ENCODE results near the gene CAP2. TPM values are rescaled to one million over a fixed set of nuclear protein-coding genes. Genes with fewer than 3 reads are reported as not detected.

Gene CAP2
- total RNA-seq, 4 donors from 2014 or later = 1.4 to 2.9 (median 2.2) TPM

DNA sequence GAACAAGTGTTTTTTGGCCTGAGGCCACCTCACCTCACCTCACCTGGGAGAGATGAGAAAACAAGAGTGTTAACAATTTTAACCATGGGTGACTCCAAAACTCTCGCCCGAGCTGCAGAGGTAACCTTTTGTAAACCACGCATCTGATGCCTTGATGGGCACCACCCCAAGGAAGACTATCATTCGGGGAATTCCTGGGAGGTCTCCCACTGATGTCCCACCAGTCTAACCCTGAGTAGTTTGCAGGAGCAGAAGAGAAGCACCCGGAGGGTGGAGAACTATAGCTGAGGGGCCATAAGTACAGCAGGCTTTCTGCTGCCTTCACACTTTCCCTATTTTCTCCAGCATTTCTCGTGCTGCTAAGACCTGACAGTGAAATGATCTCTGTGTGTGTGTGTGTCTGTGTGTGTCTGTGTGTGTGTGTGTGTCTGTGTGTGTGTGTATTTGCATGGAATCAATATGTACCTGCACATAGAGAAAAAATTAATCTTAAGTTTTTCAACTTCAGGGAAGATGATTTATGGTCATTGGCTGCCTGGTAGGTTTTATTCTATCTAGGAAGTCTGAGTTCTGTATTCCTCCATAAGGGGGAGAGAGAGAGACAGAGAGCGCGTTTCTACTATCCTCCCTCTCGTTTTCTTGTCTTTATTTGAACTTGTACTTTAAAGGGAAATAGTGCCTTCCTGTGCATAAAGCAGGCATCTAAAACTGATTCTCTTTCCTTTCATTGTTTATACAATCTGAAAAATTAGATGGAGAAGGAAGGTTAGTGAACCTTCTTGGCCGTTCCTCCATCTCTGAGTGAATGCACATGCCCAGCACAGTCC lies 75.8 kb downstream of the CAP2 start:
- DNase-seq (ENCODE audit: low spot score in 2 of 2) = no peak
- WGBS = 71% methylated on average over 10 of the region's 10 CpGs
- H3K27me3 ChIP-seq = no peaks in the 10 kb centered on the region
- H3K27ac ChIP-seq = no peak overlapping the region
- H3K36me3 ChIP-seq = no peaks in the 10 kb centered on the region
- peaks cover 21% of the 10 kb centered on the region for H3K4me1 ChIP-seq
- no peak overlapping the region for H3K4me3 ChIP-seq
- TF ChIP-seq POLR2A (IDR thresholded peaks at IDR 0.05) (no peak), POLR2AphosphoS5 (IDR thresholded peaks at IDR 0.05) (no peak), EP300 (IDR thresholded peaks at IDR 0.05) (no peak)
- TF ChIP-seq, protein P1, sequence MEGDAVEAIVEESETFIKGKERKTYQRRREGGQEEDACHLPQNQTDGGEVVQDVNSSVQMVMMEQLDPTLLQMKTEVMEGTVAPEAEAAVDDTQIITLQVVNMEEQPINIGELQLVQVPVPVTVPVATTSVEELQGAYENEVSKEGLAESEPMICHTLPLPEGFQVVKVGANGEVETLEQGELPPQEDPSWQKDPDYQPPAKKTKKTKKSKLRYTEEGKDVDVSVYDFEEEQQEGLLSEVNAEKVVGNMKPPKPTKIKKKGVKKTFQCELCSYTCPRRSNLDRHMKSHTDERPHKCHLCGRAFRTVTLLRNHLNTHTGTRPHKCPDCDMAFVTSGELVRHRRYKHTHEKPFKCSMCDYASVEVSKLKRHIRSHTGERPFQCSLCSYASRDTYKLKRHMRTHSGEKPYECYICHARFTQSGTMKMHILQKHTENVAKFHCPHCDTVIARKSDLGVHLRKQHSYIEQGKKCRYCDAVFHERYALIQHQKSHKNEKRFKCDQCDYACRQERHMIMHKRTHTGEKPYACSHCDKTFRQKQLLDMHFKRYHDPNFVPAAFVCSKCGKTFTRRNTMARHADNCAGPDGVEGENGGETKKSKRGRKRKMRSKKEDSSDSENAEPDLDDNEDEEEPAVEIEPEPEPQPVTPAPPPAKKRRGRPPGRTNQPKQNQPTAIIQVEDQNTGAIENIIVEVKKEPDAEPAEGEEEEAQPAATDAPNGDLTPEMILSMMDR (IDR thresholded peaks at IDR 0.05) = peak in 1 of 2 donors; percentile 13
- no peaks in the 10 kb centered on the region for H3K9me3 ChIP-seq

DNA sequence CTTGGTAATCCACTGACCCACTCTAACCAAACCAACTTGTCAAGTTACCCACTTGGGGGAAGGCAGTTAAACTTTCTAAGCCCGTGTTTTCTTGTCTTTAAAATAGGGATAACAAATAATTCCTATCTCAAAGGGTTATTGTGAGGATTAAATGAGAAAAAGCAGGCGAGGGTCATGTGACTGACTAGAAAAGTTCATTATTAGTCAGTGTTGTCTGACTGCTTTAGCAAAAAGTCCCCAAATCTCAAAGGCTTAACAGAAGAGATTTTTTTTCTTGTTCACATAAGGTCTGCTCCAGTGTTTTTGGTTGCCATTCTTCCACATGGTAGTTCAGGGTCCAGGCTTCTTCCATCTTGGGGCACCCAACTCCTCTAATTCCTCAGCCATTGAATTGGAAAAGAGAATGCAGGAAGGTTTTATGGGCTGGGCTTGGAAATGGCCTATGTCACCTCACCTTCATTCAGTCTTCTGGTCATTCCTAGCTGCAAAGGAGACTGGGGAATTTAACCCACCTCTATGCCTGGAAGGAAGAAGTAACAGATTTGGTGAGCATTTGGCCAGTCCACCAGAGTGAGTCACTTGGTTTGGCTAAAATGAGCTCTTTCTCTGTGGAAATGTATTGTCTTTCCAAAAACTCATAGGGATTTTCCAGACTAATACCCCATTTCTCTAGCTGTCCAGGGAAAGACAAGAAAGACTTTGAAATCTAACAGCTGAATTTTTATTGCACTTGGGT lies 77.0 kb downstream of the CAP2 start:
- no peaks in the 10 kb centered on the region for H3K36me3 ChIP-seq
- no peaks in the 10 kb centered on the region for H3K9me3 ChIP-seq
- WGBS = 72% methylated on average over 2 of the region's 2 CpGs
- H3K4me1 ChIP-seq = peaks cover 21% of the 10 kb centered on the region
- no peak for DNase-seq (ENCODE audit: low spot score in 2 of 2)
- no peak overlapping the region for H3K27ac ChIP-seq
- H3K4me3 ChIP-seq = no peak overlapping the region
- no peaks in the 10 kb centered on the region for H3K27me3 ChIP-seq
- TF ChIP-seq POLR2A (IDR thresholded peaks at IDR 0.05) (no peak), EP300 (IDR thresholded peaks at IDR 0.05) (no peak), POLR2AphosphoS5 (IDR thresholded peaks at IDR 0.05) (no peak)
- TF ChIP-seq, protein P1 (IDR thresholded peaks at IDR 0.05) = no peak

- Histone ChIP-seq H3K27me3 (no peaks in the 10 kb centered on the region), H3K36me3 (no peaks in the 10 kb centered on the region), H3K9me3 (no peaks in the 10 kb centered on the region), H3K27ac (no peak overlapping the region), H3K4me3 (no peak overlapping the region), H3K4me1 (peaks cover 21% of the 10 kb centered on the region)
- 55% methylated on average over 3 of the region's 3 CpGs for WGBS
- TF ChIP-seq POLR2A (IDR thresholded peaks at IDR 0.05) (no peak), EP300 (IDR thresholded peaks at IDR 0.05) (no peak), POLR2AphosphoS5 (IDR thresholded peaks at IDR 0.05) (peak; percentile 18 to 77 (median 58))
- no peak for DNase-seq (ENCODE audit: low spot score in 2 of 2)
Observed at GRCh38 chr6:17470938-17471327, 77.5 kb downstream of the CAP2 start.

DNA sequence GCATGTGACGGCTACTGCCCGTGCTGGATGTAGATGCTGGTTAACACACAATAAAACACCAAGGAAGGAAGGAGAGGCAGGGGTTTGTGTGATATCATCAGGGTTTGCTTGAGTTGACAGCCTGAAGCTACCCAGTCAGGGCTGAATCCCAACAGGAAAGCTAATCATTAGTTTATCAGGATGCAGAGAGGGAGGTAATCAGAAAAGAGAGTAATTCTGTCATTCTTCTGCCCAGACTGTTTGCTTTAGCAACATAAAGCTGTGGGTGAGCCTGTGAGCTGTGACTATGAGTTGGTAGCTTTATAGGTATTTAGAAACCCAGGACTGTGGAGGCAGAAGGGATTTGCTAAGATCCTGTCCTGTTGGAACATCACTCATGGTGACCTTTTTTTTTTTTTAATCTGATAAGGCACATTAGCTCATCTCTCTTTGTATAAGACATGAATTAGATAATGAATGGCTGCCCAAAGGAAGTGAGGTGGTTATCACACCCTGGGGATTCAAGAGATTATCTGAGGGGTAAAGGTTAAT lies 79.3 kb downstream of the CAP2 start:
- no peak overlapping the region for H3K4me3 ChIP-seq
- H3K4me1 ChIP-seq = peaks cover 21% of the 10 kb centered on the region
- no peaks in the 10 kb centered on the region for H3K36me3 ChIP-seq
- TF ChIP-seq POLR2AphosphoS5 (IDR thresholded peaks at IDR 0.05) (no peak), EP300 (IDR thresholded peaks at IDR 0.05) (no peak), POLR2A (IDR thresholded peaks at IDR 0.05) (no peak)
- TF ChIP-seq, protein P1 (IDR thresholded peaks at IDR 0.05) = no peak
- H3K9me3 ChIP-seq = no peaks in the 10 kb centered on the region
- 92% methylated on average over 2 of the region's 2 CpGs for WGBS
- H3K27ac ChIP-seq = no peak overlapping the region
- no peak for DNase-seq (ENCODE audit: low spot score in 2 of 2)
- no peaks in the 10 kb centered on the region for H3K27me3 ChIP-seq

- no peak overlapping the region for H3K27ac ChIP-seq
- TF ChIP-seq, protein P1 (IDR thresholded peaks at IDR 0.05) = no peak
- TF ChIP-seq POLR2A (IDR thresholded peaks at IDR 0.05) (no peak), EP300 (IDR thresholded peaks at IDR 0.05) (no peak)
Observed at GRCh38 chr6:17473554-17473953, 80.2 kb downstream of the CAP2 start.

More at GRCh38 chr6:17473554-17473953, 80.2 kb downstream of the CAP2 start:
- H3K36me3 ChIP-seq = no peaks in the 10 kb centered on the region
- no peak for DNase-seq (ENCODE audit: low spot score in 2 of 2)
- no peaks in the 10 kb centered on the region for H3K9me3 ChIP-seq
- H3K27me3 ChIP-seq = no peaks in the 10 kb centered on the region
- 40% methylated on average over 2 of the region's 2 CpGs for WGBS
- H3K4me3 ChIP-seq = no peak overlapping the region
- peaks cover 21% of the 10 kb centered on the region for H3K4me1 ChIP-seq

All from suprapubic skin (tissue), 4 donors.